Measurements from ENCODE around the gene NUP210.

The NUP210 gene

DNA sequence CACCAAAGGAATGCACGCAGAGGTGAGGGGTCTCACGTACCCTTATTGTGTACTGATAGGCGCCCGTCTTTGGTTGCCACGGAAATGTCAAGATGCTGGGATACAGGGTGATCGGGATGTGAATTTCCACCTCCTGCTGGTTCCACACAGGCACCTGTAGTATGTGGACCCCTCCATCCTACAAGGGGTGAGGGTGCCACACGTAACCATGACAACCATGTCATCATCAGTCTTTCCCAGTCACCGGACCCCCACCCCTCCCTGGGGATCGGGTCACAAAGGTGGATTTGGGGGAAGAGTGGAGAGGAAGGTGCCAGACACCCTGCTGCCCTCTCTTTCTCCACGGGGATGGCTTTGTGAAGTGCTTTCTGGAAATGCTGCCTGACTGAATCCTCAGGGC is 44.7 kb downstream of the NUP210 start:
- DNase-seq (ENCODE audit: low spot score) = no peak

DNA sequence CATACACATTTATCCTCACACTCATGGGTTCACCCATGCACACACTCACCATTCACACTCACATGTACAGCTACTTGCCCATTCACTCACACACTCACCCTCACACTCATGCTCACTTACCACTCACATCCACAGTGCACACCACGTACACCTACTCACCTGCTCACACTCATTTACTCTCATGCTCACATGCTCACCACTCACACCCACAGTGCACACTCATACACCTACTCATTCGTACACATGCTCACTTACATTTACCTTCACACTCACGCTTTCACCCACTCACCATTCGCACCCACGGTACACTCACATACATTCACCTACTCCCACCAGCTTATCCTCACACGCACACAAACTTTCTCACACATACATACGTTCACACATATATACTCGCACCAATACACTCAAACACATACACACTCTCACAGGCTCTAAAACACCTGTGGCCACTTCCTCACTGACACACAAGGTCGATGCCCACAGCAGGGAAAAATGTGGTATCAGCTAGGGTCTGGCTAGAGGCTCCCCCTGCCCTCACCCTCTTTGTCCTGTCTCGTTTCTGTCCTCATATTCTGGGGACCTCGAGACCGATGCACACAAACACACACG is 46.0 kb downstream of the NUP210 start:
- DNase-seq (ENCODE audit: low spot score) = no peak

DNA sequence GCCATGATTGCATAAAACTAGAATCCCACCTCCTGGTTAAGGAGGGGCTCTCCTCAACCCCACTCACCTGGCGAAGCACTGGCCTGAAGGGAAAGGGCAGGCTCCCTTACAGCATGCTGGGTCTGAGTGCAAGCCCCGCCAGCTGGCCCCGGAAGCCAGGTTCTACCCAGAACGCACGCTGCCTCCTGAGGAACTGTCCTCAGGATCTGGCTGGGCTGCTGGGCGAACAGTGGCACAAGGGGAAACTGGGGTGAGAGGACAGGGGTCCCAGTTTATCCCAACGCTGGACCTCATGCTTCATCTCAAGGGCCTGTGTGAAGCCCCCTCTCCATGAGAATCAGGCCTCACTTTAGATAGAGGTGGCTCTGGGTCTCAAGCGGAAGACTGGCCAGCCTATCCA is 47.5 kb downstream of the NUP210 start:
- DNase-seq (ENCODE audit: low spot score) = no peak

DNA sequence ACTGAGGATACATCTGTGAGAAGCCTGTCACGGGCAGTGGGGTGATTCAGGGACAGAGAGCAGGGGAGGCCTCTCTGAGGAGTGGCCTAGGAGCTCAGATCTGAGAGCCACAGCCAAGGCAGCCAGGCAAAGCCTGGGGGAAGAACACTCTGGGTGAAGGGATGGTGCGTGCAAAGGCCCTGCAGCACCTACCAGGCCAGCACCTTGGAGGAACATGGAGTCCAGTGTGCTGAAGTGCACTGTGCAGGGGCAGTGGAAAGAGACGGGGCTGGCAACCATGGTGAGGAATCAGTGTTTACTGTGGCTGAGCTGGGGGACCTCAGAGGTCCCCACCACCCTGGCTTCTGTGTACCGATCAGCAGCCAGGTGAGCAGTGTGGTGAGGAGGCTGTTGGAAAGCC is 48.0 kb downstream of the NUP210 start:
- DNase-seq (ENCODE audit: low spot score) = no peak

DNA sequence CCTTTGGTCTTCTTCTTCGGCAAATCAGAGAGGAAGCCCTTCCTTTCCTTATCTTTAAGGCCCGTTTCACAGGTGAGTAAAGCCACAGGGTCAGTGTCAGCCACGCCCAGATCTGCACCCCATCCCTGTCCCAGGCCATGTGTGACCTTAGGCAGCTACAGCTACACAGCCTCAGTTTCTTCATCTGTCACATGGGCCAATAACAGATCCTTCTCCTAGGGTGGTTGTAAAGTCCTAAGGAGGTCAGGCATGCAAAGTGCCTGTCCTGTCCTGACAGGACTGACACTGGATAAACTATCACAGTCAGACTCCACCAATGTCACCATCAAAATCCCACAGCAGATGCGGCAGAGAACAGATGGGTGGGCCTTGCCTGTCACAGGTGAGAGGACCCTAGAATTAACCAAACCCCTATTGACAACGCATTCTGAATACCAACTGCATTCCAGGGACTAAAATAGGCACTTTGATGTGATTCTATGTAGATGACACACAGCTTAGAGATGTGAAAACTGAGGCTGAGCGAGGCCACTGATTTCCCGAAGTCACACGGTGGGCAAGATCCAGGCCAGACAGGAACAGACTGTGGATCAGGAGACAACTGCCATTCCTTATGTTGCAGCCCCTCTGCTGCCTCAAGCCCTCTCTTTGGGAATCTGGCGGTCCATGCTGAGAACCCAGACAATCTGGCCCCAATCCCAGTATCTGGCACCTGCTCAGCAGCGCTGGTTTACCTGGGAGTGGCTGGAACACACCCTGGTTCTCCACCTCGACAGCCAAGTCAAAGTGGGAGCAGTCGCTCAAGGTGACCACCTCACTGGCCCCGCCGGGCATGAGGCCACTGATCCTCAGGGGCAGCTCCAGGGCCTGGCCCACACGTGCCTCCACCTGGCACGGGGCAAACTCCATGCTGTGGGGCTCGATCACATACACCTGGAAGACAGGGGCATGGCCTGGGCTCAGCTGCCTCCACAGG is 48.7 kb downstream of the NUP210 start:
- no peak for DNase-seq (ENCODE audit: low spot score)

DNA sequence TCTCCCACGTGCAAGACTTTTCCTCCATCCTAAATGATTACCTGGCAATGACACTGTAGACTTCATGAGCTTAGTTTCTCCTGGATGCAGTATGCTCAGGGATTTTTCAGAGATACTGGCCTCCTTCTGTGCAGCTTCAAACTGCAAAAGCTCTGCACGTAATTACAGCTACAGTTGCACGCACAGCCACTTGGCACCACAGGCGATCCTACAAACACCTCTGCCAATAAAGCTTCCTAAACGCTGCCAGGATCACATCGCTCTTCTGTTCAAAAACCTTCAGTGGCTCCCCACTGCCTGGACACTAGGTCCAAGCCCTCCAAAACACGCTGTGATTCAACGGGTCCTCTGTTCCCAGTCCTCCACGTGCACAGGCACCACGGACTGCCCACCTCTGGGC is 49.5 kb downstream of the NUP210 start:
- no peak for DNase-seq (ENCODE audit: low spot score)

DNA sequence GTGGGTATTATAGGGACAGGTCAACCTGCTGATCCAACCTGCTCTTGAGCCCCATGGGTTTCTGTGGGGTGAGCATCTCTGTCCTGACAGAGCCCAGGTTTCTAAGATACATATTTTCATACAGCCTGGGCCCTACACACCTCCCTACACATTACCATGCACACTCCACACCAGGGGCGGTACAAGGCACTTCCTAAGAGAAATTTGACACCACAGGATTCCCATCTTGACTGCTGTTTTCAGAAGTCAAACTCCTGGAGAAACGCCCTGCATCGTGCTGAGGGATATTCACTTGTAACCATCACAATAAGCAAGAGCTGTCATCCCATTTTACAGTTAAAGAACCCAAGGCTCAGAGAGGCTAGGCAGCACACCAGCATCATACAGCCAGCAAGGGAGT is 50.1 kb downstream of the NUP210 start:
- no peak for DNase-seq (ENCODE audit: low spot score)

DNA sequence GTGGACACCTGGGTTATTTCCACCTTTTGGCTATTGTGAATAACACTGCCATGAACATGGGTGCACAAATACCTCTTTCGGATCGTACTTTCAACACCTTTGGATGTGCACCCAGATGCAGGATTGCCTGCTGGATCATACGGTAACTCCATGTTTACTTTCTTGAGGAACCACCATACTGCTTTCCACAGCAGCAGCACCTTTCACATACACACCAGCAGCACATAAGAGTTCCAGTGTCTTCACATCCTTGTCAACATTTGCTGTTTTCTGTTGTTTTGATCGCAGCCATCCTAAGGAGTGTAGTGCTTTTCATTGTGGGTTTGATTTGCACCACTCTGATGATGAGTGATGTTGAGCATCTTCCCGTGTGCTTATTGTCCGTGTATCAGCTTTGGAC is 51.3 kb downstream of the NUP210 start:
- no peak for DNase-seq (ENCODE audit: low spot score)

DNA sequence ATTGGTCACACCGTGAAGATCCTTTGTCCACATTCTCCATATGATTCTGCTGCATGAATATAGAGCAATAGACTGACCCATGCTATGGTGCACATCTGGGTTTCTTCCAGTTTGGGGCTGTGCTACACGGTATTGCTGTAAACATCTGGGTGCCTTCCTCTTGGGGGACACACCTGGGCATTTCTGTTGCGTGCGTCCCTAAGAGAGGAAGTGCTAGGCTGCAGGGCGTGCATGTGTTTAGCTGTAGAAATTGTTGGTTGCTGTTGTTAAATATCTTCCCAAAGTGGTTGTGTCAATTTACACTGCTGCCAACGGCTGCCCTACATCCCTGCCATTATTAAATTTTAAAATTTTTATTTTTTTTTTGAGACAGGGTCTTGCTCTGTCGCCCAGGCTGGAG is 52.4 kb downstream of the NUP210 start:
- DNase-seq (ENCODE audit: low spot score) = no peak

DNA sequence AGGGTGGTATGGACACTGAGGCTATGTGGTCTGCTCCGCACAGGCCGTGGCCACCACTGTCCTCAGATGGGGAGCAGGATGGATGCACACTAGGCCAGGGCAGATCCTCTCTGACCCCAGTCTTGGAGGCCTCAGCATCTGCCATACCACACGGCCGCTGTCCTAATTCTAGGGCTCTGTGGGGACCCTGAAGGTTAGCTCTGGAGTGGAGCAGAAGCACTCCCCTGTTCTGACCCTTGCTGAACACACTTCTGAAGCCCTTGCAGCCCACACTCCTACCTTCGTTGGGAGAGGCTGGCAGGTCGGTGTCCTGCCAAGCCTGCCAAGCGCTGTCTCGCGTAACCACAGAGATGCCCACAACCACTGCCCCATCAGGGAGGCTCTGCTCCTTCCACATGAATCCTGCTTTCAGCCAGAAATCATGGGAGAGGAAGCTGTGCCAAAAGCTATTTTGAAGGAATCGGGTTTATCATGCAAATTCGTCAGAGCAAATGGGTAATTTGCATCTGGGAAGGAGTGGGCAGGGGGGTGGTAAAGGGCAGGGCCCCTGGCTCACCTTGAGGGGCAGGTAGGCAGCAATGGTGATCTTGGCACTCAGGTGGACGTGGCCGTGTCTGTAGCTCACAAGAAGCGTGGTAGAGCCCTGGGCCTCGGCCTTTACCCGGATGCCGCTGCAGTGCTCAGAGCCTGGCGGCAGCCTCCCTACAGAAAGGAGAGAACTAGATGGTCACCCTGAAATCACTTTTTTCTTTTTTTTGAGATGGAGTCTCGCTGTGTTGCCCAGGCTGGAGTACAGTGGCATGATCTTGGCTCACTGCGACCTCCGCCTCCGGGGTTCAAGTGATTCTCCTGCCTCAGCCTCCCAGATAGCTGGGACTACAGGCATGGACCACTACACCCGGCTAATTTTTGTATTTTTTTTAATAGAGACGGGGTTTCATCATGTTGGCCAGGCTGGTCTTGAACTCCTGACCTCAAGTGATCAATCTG is 54.4 kb downstream of the NUP210 start:
- DNase-seq (ENCODE audit: low spot score) = no peak

DNA sequence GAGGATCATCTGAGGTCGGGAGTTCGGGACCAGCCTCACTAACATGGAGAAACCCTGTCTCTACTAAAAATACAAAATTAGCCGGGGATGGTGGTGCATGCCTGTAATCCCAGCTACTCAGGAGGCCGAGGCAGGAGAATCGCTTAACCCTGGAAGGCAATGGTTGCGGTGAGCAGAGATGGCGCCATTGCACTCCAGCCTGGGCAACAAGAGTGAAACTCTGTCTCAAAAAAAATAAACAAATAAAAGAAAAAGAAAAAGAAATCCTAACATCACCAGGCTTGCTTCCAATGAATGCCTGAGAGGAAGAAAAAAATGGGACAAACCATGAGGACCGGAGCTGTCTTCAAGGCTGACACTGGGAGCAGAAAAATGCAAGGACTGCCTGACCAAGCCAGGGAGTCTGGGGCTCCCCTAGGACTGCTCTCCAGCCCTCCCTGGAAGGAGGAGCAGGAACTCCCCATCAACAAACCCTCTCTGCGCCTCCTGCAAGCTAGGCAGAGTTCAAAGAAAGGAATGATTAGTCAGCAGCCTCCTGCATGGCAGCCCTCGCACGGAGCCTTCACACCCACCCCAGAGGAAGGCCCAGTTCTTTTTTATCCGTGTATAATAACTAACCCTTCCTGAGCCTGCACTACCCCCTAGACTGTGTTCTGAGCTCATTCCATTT is 55.4 kb downstream of the NUP210 start:
- DNase-seq (ENCODE audit: low spot score) = no peak

DNA sequence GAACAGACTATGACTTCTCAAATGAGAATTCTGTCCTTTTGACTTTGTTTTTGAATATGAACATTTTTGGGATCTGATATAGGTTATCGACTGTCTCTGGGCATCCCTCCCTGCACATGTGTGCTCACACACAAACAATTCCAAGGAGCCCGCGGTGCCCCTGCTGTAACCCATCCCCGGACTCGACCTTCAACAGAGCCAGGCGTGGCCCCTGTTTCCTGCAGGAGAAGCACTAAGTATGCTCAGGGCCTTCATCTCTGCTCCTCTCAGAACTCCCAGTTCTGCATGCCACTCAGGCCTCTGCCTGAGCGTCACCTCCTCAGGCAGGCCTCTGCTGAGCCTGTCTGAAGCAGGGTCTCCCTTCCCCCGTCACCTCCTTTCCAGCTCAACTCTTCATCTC is 57.6 kb downstream of the NUP210 start:
- no peak for DNase-seq (ENCODE audit: low spot score)

DNA sequence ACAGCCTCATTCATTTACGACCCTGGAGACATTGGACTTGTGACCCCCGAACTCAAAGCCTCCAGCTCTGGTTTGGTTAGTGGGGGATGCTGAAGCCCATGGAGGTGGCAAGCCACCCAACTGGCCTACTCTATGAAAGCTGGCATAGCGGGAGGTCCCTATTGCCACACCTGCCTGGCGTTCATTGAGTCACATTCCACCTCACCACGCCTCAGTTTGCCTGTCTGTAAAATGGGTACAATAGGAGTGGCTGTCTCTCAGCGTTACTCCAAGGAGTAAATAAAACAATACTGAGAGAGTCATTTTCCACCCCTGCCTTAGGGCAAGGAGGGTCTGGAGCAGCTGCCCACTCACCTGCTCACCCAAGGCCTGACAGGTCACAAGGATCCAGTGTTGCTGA is 60.2 kb downstream of the NUP210 start:
- no peak for DNase-seq (ENCODE audit: low spot score)

DNA sequence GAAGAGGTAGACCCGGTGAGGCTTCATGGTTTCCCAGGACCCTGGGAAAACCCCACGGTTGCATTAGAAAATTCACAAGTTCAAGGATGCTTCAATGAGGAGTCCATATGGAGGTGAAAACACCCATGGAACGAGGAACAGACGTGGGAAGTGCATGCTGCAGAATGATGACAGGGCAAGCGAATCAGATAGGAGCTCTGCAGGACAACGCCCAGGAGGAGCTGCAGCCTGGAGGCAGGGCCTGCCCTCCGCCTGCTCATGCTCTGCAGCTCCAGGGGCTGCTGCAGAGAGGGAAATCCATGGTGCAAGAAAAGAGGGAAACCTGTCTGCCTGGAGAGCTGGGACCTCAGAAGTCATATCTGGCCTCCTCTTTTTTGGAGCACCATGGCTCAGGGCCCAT is 61.5 kb downstream of the NUP210 start:
- DNase-seq (ENCODE audit: low spot score) = no peak

DNA sequence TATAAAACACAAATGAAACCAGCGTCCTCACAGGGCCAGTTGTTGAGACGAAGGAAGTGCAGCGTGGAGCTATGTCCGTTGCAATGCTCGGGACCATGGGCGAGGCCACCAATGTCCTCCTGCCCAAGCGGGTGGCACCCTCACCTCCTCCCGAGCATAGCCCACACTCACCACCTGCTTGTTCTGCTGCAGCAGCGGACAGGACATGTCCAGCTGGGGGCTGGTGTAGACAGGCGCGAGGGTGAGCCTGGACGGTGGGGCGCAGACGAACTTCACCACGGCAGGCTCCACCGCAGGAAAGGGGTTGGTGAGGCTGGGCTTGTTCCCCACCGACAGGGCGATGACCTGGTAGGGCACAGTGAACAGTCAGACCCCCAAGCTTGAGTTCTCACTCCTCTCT is 62.1 kb downstream of the NUP210 start:
- no peak for DNase-seq (ENCODE audit: low spot score)

DNA sequence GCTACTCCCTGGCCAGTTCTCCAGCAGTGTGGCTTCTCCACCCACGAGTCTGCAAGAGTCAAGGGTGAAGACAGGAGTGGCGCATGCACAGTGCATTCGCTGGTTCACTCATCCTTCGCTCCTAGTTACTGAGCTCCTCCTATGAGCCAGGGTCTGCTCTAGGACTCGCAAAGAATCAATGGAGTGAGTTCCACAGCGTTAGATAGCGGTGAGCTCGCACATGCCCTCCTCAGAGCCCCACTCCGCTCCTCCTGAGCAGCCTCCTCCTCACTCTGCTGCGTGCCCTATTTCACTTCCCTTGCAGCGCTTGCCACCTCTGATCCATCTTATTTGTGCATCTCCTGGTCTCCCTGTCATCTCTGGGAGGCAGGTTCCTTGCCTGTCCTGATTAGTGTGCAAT is 63.0 kb downstream of the NUP210 start:
- DNase-seq (ENCODE audit: low spot score) = no peak

DNA sequence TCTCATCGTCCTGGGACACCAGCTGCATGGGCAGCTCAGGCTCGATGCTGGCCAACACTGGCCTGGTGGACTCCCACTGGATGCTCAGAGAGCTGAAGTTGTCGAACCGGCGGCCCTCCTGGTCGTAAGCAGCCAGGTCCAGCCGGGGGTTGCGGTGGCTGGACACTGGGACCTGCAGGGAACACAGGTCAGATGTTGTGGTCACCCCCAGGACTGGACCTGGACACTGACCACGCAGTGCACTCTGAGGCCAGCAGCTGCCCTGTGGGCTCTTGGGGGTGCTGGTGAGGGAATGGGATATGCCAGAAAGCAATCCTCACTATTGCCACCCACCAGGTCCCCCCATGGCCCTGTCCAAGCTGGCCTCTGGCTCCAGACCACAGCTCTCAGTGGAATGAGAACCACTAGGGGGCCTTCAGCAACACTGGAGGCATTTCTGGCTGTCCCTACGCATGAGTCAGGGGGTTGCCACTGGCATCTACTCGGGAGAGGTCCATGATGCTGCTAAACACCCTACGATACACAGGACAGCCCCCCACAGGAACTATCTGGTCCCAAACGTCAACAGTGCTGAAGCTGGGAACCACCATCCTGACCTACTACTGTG is 66.1 kb downstream of the NUP210 start:
- no peak for DNase-seq (ENCODE audit: low spot score)

DNA sequence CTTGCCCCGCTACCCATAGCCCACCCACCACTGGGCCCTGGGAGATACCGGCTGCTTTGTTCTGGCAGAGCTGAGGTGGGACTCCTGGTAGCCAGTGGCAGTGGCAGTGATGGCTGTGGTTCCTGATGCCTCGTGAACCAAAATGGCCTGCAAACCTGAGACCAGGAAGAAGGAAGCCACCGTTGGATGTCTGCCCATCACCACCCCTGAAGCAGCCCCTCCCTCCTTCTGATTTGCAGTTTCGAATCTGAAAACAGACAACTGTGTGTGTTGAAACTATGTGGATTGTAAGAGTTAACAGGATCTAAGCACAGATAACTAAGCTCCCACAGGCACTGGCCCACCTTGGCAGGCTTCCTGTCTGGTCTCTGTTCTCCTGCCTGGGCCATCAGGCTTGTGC is 66.6 kb downstream of the NUP210 start:
- no peak for DNase-seq (ENCODE audit: low spot score)

DNA sequence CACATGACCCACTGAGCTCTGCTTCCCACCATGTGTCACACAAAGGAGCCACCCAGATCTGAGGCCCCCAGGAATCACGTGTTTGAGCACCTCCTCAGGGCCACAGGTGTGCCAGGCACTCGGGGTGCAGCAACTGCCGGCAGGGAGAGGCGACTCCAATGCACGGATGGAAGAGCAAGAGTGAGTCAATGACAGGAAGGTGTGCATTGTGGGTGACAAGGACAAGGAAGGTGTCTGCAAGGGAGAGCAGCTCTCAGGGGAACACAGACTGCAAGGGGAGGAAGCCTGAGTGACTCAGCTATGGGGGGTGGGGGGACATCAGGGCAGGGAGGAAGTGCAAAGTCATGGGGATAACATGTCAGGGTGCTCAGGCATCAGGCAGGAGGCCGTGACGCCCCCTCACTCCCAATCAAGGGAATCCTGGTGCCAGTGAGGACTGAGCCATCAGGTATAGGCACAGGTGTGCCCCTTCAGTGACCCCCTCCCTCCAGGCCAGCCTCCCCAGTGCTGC is 67.4 kb downstream of the NUP210 start:
- no peak for DNase-seq (ENCODE audit: low spot score)

DNA sequence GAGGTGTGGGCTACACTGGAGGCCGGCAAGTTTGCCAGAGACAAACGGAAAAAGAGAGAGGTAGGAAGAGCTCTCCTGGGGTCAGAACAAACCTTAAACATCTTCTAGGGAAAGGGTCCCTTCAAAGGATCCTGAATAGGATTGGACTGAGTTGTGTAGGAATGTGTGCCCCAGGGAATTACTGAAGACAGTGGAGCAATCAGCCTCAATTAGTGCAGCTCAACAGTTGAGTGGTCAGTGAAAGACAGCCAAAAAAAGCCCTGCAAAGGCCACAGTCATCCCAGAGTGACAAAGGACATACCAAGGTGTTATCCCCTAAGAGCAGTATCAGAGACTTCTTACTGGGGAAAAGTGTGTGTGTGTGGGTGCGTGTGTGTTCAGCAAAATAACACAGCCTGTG is 70.3 kb downstream of the NUP210 start:
- DNase-seq (ENCODE audit: low spot score) = no peak
